Measurements from ENCODE around the gene CBLL1.

The CBLL1 gene

GRCh38 chr7:107744345-107744750 lies 406 bp downstream of the CBLL1 start:
- DNase-seq (ENCODE audit: low read depth): no peak

DNA sequence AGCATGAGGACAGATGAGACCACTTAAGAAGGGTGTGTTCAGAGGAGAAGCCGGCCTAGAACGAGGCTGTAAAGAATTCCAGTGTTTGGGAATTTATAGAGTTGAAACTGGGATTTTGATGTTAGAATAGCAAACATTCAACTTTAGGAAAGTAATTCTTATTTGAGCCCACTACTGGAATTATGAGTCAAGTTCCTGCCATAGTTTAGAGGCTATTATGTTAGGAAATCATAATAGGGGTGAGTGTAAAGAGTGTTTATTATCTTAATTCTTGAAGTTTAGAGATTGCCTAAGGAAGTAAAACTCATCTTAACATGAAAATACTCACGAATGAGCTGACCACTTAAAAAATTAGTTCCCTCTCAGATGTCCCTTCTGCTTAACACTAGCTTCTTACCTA lies 2.1 kb downstream of the CBLL1 start:
- DNase-seq (ENCODE audit: low read depth): no peak

GRCh38 chr7:107751113-107751512 lies 7.2 kb downstream of the CBLL1 start:
- no peak for DNase-seq (ENCODE audit: low read depth)

DNA sequence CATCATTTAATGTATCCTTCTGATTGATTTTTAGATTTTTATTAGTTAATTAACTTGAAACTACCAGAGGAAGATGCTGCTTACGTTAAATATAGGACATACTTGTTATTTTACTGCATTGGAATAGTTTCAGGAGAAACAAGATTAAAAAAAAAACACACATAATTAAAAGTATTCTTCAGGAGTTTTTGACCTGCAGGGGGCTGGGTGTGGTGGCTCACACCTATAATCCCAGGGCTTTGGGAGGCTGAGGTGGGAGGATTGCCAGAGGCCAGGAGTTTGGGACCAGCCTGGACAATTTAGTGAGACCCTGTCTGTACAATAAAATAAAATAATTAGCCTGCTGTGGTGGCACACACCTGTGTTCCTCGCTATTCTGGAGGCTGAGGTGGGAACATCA lies 10.7 kb downstream of the CBLL1 start:
- DNase-seq (ENCODE audit: low read depth): no peak

GRCh38 chr7:107758667-107759066 lies 14.7 kb downstream of the CBLL1 start:
- DNase-seq (ENCODE audit: low read depth): no peak

GRCh38 chr7:107767391-107767790 lies 23.4 kb downstream of the CBLL1 start:
- DNase-seq (ENCODE audit: low read depth): no peak

GRCh38 chr7:107768263-107768662 lies 24.3 kb downstream of the CBLL1 start:
- no peak for DNase-seq (ENCODE audit: low read depth)

DNA sequence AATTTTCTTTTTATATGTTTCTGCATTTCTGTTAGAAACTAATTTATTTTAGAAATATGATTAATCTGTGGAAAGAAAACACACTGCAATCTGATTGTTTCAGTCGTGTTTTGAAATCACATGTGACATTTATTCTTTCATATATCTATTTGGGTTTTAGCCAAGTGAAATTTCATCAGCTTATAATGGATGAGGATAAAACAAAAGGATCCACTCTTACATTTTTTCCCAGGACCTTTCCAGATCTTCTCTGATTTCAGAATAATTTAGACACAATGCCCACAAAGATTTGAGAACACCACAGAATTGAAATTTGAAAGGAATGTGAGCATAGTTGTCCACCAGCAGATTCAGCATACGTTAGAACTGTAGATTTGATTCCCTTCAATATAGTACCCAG lies 29.1 kb downstream of the CBLL1 start:
- DNase-seq (ENCODE audit: low read depth): no peak

GRCh38 chr7:107777702-107778101 lies 33.8 kb downstream of the CBLL1 start:
- no peak for DNase-seq (ENCODE audit: low read depth)

- DNase-seq (ENCODE audit: low read depth): no peak
These were observed 34.3 kb downstream of the CBLL1 start for GRCh38 chr7:107778283-107778682.

GRCh38 chr7:107779647-107780099 lies 35.7 kb downstream of the CBLL1 start:
- no peak for DNase-seq (ENCODE audit: low read depth)

GRCh38 chr7:107782374-107782773 lies 38.4 kb downstream of the CBLL1 start:
- DNase-seq (ENCODE audit: low read depth): no peak

DNA sequence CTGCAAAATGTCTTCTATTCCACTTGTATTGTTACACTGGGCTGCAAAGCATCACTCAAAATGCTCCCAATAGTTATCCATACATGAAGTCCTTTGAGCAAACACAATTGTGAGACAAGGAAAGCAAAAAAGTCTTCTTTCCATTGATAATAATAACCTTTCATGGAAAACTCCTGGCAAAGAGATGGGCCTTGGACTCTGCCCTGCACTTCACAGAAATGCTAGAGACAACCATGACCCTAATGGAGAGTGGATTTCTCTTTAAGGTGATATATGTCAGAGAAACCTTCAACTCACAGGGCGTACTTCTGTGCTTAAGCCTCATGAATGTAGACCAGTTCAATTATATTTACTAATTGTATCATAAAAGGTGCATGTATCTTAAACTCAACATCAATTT lies 39.7 kb downstream of the CBLL1 start:
- DNase-seq (ENCODE audit: low read depth): no peak

DNA sequence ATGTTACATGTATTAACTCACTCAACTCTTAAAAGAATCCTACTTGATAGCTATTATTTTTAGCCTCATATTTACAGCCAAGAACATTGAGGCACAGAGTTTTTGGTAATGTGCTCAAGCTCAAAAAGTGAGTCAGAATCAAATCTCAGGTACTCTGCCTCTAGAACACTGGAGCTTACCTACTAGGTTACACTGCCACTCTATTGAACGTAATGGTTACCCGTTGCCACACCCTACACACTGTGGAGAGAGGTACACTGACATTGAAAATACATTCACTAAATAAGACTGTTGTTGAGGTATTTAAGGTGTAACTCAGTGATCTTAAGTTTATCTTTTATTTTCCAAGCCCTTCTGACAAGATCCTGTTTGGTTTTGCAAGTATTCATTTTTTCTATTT lies 41.2 kb downstream of the CBLL1 start:
- DNase-seq (ENCODE audit: low read depth): no peak

- DNase-seq (ENCODE audit: low read depth): no peak
These were observed 42.0 kb downstream of the CBLL1 start for GRCh38 chr7:107785926-107786325.

DNA sequence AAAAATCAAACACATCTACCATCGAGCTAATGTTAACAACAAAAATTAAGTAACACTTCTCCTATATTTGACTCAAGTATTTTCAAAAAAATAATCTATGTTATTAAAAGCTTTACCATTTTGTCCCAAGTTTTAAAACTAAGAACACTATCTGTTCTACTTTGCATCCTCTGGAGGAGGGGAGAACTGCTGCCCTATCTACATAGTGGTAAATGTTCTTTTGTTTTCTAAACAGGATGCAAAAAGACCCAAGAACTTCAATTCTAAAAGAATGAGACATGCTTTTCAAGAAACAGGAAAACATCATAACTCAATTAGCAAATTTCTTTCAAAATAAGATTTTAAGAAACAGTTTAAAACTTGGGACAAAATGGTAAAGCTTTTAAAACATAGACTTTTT lies 44.3 kb downstream of the CBLL1 start:
- DNase-seq (ENCODE audit: low read depth): no peak

- DNase-seq (ENCODE audit: low read depth): no peak
These were observed 44.7 kb downstream of the CBLL1 start for GRCh38 chr7:107788662-107789061.

DNA sequence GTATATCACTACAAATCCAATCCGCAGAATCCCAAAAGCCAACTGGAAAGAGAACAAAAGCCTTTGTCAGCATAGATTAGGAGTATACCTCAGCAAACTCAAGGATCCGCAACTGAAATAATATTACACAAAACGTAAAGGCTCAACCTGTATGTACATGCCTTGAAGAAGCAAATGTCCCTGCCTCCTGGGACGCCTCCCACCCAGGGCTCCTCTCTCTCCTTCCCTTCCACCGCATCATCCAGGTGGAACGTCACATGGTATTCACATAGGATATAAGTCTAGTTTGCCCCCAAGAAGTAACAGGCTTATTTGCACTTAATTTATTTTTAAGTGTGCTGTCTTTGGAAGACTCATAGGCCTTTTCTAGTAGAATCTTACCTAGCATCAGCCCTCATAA lies 45.7 kb downstream of the CBLL1 start:
- DNase-seq (ENCODE audit: low read depth): no peak

DNA sequence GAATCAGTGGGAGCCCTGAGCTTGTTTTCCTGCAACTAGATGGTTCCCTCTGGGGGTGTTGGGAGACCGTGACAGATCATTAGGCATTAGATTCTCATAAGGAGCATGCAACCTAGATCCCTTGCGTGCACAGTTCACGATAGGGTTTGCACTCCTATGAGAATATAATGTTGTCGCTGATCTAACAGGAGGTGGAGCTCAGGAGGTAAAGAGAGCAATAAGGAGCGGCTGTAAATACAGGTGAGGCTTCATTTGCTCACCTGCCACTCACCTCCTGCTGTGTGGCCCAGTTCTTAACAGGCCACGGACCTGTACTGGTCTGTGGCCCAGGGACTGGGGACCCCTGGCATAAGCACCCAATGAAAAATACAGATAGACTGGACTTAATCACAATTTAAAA lies 48.4 kb downstream of the CBLL1 start:
- no peak for DNase-seq (ENCODE audit: low read depth)

GRCh38 chr7:107799647-107800264 lies 55.8 kb downstream of the CBLL1 start:
- DNase-seq (ENCODE audit: low read depth): no peak

DNA sequence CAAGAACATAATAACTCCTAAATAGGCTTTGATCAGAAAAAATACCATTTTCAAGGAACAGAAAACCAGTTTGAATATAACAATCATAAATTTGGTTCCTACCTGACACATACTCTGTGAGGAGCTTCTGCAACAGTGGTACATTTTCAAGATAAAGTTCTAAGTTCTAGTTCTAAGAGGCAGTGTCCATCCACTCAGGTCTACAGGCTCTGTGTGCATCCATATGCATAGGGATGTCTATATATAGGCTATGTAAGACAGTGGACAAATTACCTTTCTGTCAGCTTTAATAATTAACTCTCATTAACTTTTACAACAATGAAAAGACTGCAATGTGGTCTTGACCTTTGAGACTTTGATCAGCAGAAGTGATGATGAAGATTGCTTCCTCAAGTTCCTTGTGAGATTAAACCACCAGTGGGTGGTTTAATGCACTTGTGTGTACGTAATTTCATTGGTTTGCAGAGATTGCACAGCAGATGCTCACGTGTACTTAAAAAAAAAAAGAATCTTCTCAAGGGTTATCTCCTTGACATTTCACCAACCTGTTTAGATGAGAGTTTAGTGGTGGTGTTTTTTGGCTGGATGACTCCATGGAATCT lies 59.2 kb downstream of the CBLL1 start, which contains the start of gene SLC26A3:
SLC26A3 (minus strand) TSS at position 215 of the 602 bp plus-strand sequence. CDS start 8,714 bp downstream, outside the sequence.
- DNase-seq (ENCODE audit: low read depth): no peak

GRCh38 chr7:107809179-107809578 lies 65.2 kb downstream of the CBLL1 start:
- no peak for DNase-seq (ENCODE audit: low read depth)

DNA sequence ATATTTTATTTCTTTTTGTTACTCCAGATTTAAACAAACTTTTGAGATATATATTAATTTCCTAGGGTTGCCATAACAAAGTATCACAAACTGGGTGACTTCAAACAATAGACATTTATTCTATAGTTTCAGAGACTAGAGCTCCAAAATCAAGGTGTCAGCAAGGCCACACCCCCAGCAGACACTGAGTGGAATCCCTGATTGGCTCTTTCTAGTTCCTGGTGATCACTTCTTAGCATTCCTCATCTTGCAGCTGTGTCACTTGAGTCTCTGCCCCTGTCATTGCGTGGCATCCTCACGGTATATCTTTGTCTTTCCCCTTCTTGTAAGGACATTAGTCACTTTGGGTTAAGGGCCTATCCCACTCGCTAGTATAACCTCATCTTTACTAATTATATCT lies 66.7 kb downstream of the CBLL1 start:
- no peak for DNase-seq (ENCODE audit: low read depth)
